K562 (cell line): ENCODE data around the gene PRCP. TPM values are rescaled to one million over a fixed set of nuclear protein-coding genes. Genes with fewer than 3 reads are reported as not detected.

ENCODE experiments used
- MCM7 ChIP-seq, 2 experiments: fragments of 450-650 bp; IDR thresholded peaks; 2 replicates each; pipeline ENCODE4 v1.6.1; 2016 to 2018
- RBM25 ChIP-seq: fragments of 200-400 bp; formaldehyde crosslinking; IDR thresholded peaks from 2 replicates; pipeline ENCODE4 v1.6.1; 2018; ENCODE audit warnings: low read length, low read depth, moderate library complexity; ENCODE audit not compliant: severe bottlenecking
- SRSF3 ChIP-seq: fragments of 200-400 bp; formaldehyde crosslinking; IDR thresholded peaks from 2 replicates; pipeline ENCODE4 v1.6.1; 2016; ENCODE audit warnings: mild to moderate bottlenecking, low read length, moderate library complexity; ENCODE audit not compliant: insufficient read depth
- ZBTB17 ChIP-seq: fragments of 450-650 bp; formaldehyde crosslinking; IDR thresholded peaks from 2 replicates; pipeline ENCODE4 v1.4.0; 2020; ENCODE audit warnings: mild to moderate bottlenecking
- ZNF445 ChIP-seq: fragments of 250-450 bp; sonication (Bioruptor Pico); IDR thresholded peaks from 2 replicates; pipeline ENCODE4 v1.4.0; 2020; ENCODE audit warnings: low read depth, mild to moderate bottlenecking, moderate library complexity
- ZNF696 ChIP-seq: fragments of 250-450 bp; sonication (Bioruptor Pico); conservative IDR thresholded peaks from 2 replicates; pipeline ENCODE4 v1.4.0; 2020; ENCODE audit warnings: mild to moderate bottlenecking, moderate library complexity
- polyA plus RNA-seq, 8 experiments: library from polyadenylated mRNA; depleted of rRNA in 4 of 8; stranded (reverse) in 5 of 8; unstranded in 3 of 8; fragments of >200 nt; fragmentation: Nextera tagmentation in 2 of 8; fragmentation: Illumina TruSeq in 1 of 8; extraction: Ambion mirVana in 2 of 8; extraction: Trizol in 1 of 8; gene quantifications; 2 replicates each; pipeline versions ENCODE4 v1.2.1 to v1.2.3, GENCODE V29; 2011 to 2014; ENCODE audit warnings: inconsistent platforms in 1 of 8, missing spikeins in 1 of 8
- total RNA-seq, 7 experiments: library from RNA; depleted of rRNA in 6 of 7; stranded (reverse); fragments of >200 nt in 6 of 7; fragmentation: Illumina TruSeq in 2 of 7; extraction: Trizol in 2 of 7; gene quantifications; 2 replicates each; pipeline versions ENCODE4 v1.2.1 to v1.2.3, GENCODE V29; 2011 to 2021; ENCODE audit warnings: low replicate concordance in 1 of 7
- TF ChIP-seq, protein P1 (sequence below): sonication (generic); formaldehyde crosslinking; IDR thresholded peaks from 2 replicates; pipeline ENCODE4 v1.8.0; 2022; ENCODE audit warnings: missing genetic modification reagents, mild to moderate bottlenecking, borderline replicate concordance
- TF ChIP-seq, protein P2 (sequence below): fragments of 200-600 bp; sonication (generic); IDR thresholded peaks from one replicate; pipeline ENCODE4 v1.6.1; 2012; ENCODE audit warnings: mild to moderate bottlenecking, low read depth, low read length, inconsistent platforms
- TF ChIP-seq, protein P3 (sequence below): fragments of 450-650 bp; IDR thresholded peaks from 2 replicates; pipeline ENCODE4 v1.7.1; 2018; ENCODE audit warnings: mild to moderate bottlenecking, low read depth; ENCODE audit not compliant: partially characterized antibody

Gene PRCP
- total and polyA plus RNA-seq, 9 of the 15 experiments (the other 6 are each of a cell fraction or from before 2014, with no cell fraction given) = 9.5 to 43.1 (median 23.2) TPM

DNA sequence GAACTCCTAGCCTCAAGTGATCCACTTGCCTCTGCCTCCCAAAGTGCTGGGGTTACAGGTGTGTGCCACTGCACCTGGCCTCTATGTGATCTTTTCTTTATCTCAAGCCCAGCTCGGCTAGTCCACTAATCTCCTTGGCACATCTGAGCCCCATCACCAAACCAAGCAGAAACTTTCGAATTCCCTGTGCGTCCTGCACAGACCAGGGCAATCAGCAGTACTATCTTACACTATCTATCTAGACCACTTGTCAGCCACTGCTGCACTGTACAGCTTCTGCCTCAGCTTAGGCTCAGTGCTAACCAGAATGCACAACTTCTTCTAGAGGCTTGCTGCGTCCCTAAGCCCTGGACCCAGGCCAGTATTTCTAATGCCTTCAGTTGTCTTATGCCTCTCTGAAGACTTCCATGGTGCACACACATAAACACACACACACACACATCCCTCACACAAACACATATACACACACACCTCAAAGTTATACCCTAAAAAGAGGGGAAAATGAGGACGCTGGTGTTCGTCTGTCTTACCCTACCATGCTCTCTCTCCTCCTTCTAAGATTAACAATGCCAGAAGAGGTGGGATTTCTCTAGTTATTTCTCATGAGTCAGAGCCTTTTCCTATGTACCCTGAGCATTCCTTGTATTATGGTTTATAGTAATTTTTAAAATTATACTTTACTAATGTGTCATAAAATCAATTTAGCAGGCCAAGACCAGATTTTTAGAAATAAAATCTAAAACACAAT is 107.2 kb downstream of the PRCP start (continued):
- TF ChIP-seq, protein P1, sequence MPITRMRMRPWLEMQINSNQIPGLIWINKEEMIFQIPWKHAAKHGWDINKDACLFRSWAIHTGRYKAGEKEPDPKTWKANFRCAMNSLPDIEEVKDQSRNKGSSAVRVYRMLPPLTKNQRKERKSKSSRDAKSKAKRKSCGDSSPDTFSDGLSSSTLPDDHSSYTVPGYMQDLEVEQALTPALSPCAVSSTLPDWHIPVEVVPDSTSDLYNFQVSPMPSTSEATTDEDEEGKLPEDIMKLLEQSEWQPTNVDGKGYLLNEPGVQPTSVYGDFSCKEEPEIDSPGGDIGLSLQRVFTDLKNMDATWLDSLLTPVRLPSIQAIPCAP (CRISPR knock-in tag) = no peak
- TF ChIP-seq, protein P2, sequence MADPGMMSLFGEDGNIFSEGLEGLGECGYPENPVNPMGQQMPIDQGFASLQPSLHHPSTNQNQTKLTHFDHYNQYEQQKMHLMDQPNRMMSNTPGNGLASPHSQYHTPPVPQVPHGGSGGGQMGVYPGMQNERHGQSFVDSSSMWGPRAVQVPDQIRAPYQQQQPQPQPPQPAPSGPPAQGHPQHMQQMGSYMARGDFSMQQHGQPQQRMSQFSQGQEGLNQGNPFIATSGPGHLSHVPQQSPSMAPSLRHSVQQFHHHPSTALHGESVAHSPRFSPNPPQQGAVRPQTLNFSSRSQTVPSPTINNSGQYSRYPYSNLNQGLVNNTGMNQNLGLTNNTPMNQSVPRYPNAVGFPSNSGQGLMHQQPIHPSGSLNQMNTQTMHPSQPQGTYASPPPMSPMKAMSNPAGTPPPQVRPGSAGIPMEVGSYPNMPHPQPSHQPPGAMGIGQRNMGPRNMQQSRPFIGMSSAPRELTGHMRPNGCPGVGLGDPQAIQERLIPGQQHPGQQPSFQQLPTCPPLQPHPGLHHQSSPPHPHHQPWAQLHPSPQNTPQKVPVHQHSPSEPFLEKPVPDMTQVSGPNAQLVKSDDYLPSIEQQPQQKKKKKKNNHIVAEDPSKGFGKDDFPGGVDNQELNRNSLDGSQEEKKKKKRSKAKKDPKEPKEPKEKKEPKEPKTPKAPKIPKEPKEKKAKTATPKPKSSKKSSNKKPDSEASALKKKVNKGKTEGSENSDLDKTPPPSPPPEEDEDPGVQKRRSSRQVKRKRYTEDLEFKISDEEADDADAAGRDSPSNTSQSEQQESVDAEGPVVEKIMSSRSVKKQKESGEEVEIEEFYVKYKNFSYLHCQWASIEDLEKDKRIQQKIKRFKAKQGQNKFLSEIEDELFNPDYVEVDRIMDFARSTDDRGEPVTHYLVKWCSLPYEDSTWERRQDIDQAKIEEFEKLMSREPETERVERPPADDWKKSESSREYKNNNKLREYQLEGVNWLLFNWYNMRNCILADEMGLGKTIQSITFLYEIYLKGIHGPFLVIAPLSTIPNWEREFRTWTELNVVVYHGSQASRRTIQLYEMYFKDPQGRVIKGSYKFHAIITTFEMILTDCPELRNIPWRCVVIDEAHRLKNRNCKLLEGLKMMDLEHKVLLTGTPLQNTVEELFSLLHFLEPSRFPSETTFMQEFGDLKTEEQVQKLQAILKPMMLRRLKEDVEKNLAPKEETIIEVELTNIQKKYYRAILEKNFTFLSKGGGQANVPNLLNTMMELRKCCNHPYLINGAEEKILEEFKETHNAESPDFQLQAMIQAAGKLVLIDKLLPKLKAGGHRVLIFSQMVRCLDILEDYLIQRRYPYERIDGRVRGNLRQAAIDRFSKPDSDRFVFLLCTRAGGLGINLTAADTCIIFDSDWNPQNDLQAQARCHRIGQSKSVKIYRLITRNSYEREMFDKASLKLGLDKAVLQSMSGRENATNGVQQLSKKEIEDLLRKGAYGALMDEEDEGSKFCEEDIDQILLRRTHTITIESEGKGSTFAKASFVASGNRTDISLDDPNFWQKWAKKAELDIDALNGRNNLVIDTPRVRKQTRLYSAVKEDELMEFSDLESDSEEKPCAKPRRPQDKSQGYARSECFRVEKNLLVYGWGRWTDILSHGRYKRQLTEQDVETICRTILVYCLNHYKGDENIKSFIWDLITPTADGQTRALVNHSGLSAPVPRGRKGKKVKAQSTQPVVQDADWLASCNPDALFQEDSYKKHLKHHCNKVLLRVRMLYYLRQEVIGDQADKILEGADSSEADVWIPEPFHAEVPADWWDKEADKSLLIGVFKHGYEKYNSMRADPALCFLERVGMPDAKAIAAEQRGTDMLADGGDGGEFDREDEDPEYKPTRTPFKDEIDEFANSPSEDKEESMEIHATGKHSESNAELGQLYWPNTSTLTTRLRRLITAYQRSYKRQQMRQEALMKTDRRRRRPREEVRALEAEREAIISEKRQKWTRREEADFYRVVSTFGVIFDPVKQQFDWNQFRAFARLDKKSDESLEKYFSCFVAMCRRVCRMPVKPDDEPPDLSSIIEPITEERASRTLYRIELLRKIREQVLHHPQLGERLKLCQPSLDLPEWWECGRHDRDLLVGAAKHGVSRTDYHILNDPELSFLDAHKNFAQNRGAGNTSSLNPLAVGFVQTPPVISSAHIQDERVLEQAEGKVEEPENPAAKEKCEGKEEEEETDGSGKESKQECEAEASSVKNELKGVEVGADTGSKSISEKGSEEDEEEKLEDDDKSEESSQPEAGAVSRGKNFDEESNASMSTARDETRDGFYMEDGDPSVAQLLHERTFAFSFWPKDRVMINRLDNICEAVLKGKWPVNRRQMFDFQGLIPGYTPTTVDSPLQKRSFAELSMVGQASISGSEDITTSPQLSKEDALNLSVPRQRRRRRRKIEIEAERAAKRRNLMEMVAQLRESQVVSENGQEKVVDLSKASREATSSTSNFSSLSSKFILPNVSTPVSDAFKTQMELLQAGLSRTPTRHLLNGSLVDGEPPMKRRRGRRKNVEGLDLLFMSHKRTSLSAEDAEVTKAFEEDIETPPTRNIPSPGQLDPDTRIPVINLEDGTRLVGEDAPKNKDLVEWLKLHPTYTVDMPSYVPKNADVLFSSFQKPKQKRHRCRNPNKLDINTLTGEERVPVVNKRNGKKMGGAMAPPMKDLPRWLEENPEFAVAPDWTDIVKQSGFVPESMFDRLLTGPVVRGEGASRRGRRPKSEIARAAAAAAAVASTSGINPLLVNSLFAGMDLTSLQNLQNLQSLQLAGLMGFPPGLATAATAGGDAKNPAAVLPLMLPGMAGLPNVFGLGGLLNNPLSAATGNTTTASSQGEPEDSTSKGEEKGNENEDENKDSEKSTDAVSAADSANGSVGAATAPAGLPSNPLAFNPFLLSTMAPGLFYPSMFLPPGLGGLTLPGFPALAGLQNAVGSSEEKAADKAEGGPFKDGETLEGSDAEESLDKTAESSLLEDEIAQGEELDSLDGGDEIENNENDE = no peak
- no peak for TF ChIP-seq ZBTB17 (CRISPR knock-in tag)
- no peak for TF ChIP-seq SRSF3
- no peak for TF ChIP-seq ZNF445 (CRISPR knock-in tag)
- TF ChIP-seq ZNF696 (CRISPR knock-in tag) = no peak
- TF ChIP-seq RBM25 = no peak
- TF ChIP-seq, protein P3, sequence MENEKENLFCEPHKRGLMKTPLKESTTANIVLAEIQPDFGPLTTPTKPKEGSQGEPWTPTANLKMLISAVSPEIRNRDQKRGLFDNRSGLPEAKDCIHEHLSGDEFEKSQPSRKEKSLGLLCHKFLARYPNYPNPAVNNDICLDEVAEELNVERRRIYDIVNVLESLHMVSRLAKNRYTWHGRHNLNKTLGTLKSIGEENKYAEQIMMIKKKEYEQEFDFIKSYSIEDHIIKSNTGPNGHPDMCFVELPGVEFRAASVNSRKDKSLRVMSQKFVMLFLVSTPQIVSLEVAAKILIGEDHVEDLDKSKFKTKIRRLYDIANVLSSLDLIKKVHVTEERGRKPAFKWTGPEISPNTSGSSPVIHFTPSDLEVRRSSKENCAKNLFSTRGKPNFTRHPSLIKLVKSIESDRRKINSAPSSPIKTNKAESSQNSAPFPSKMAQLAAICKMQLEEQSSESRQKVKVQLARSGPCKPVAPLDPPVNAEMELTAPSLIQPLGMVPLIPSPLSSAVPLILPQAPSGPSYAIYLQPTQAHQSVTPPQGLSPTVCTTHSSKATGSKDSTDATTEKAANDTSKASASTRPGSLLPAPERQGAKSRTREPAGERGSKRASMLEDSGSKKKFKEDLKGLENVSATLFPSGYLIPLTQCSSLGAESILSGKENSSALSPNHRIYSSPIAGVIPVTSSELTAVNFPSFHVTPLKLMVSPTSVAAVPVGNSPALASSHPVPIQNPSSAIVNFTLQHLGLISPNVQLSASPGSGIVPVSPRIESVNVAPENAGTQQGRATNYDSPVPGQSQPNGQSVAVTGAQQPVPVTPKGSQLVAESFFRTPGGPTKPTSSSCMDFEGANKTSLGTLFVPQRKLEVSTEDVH = no peak
- TF ChIP-seq MCM7 (IDR thresholded peaks at IDR 0.05) = no peak
